Activated CD8-positive, alpha-beta T cell treated with anti-CD3 and anti-CD28 coated beads for 36 hours (primary cell): Measurements from ENCODE around the gene NLGN2. TPM values are rescaled to one million over a fixed set of nuclear protein-coding genes. Genes with fewer than 3 reads are reported as not detected.

Experiments used
- ATAC-seq: fragments of 200-7000 bp; cut with Tn5 transposase; one replicate; pipeline ENCODE4 v1.10.0; 2021; ENCODE audit warnings: mild to moderate bottlenecking, moderate library complexity
- CTCF ChIA-PET: fragments of 350-600 bp; sonication (Branson Sonifier 250); formaldehyde crosslinking; loops from one replicate; lab custom pipeline; 2021; ENCODE audit warnings: antibody characterized with exemption; lab: Charles Lee
- POLR2A ChIA-PET: fragments of 350-600 bp; sonication (Branson Sonifier 250); formaldehyde crosslinking; loops from one replicate; lab custom pipeline; 2021; ENCODE audit warnings: antibody characterized with exemption; lab: Charles Lee
- DNase-seq: peaks from one replicate; pipeline ENCODE4 v3.0.0-alpha.2; 2020
- H3K27ac Mint-ChIP-seq: one replicate; pipeline ENCODE4 v1.8.0; 2021; ENCODE audit warnings: mild to moderate bottlenecking, mixed read lengths
- H3K27me3 Mint-ChIP-seq: one replicate; pipeline ENCODE4 v1.8.0; 2021; ENCODE audit warnings: mixed read lengths
- H3K36me3 Mint-ChIP-seq: one replicate; pipeline ENCODE4 v1.8.0; 2021; ENCODE audit warnings: low read depth, mixed read lengths
- H3K4me1 Mint-ChIP-seq: one replicate; pipeline ENCODE4 v1.8.0; 2021; ENCODE audit warnings: low read depth, mixed read lengths
- H3K4me3 Mint-ChIP-seq: one replicate; pipeline ENCODE4 v1.8.0; 2021; ENCODE audit warnings: mild to moderate bottlenecking, moderate library complexity, mixed read lengths
- H3K9me3 Mint-ChIP-seq: one replicate; pipeline ENCODE4 v1.8.0; 2021; ENCODE audit warnings: mixed read lengths
- intact Hi-C: fragments of 100-400 bp; cut with micrococcal nuclease; formaldehyde crosslinking; loops from one replicate; pipeline ENCODE4 v1.10.0; 2022
- total RNA-seq, 2 experiments: library from RNA; stranded (reverse); gene quantifications; one replicate each; pipeline ENCODE4 v1.2.3, GENCODE V29; 2021
- TF ChIP-seq, protein P1 (sequence below): fragments of 200-600 bp; IDR thresholded peaks from one replicate; pipeline ENCODE4 v1.8.0; 2022; ENCODE audit warnings: antibody characterized with exemption, mild to moderate bottlenecking

Gene NLGN2
- total RNA-seq, 2 experiments from 2014 or later = 9.4 to 10.9 TPM

DNA sequence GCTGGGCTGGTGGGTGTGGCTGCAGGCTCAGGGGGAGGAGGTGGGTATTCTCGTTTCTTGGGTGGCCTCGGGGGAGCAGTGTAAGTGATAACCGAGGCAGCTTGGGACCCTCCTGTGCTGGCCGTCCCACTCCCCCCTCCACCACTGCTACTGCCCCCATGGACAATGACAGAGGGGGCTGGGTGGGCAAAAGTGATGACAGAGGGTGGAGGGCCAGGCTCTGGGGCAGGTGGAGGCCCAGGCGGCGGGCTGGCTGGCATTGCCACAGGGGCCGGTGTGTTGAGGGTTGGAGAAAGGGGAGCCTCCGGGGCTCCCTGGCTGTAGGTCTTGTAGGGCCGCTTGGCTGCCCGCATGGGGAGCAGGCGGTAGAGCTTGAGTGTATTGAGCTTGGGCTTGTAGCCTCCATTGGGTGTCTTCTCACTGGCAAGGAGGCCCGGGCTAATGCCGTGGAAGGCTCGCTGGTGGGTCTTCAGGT, 55.8 kb downstream of the NLGN2 start:
- TF ChIP-seq, protein P1, sequence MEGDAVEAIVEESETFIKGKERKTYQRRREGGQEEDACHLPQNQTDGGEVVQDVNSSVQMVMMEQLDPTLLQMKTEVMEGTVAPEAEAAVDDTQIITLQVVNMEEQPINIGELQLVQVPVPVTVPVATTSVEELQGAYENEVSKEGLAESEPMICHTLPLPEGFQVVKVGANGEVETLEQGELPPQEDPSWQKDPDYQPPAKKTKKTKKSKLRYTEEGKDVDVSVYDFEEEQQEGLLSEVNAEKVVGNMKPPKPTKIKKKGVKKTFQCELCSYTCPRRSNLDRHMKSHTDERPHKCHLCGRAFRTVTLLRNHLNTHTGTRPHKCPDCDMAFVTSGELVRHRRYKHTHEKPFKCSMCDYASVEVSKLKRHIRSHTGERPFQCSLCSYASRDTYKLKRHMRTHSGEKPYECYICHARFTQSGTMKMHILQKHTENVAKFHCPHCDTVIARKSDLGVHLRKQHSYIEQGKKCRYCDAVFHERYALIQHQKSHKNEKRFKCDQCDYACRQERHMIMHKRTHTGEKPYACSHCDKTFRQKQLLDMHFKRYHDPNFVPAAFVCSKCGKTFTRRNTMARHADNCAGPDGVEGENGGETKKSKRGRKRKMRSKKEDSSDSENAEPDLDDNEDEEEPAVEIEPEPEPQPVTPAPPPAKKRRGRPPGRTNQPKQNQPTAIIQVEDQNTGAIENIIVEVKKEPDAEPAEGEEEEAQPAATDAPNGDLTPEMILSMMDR = no peak
- H3K4me1 Mint-ChIP-seq = peaks cover 15% of the 10 kb centered on the region
- CTCF ChIA-PET = no interaction called here
- no peaks in the 10 kb centered on the region for H3K9me3 Mint-ChIP-seq
- no peak for DNase-seq
- POLR2A ChIA-PET = interaction anchor here (0.6 to 16.3 kb wide), 5 partner anchors 9 to 43 kb away, joined by 3 to 122 read pairs (median 9); partner anchors contain the start of genes POLR2A and ZBTB4
- H3K27ac Mint-ChIP-seq = no peak overlapping the region
- no peaks in the 10 kb centered on the region for H3K27me3 Mint-ChIP-seq
- peaks cover 20% of the 10 kb centered on the region for H3K36me3 Mint-ChIP-seq
- no peak overlapping the region for H3K4me3 Mint-ChIP-seq
- intact Hi-C loops = no loop called here
- no peak for ATAC-seq

DNA sequence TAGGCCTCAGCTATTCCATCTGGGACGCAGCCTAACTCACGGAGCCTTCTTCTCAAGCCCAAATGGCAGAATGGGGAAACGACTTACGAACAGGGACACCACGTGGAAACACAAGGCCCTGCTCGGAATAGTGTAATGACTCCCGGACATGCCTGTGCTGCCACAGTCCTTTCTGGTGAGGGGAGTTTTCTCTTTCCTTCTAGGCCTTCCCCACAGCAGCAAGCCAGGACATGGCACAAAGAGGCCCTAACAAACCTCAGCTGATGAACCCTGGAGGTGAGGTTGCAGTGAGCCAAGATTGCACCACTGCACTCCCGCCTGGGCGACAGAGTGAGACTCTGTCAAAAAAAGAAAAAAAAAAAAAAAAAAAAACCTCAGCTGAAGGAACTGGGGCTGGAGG, 56.4 kb downstream of the NLGN2 start:
- Mint-ChIP-seq H3K36me3 (peaks cover 18% of the 10 kb centered on the region), H3K27ac (no peak overlapping the region), H3K4me3 (no peak overlapping the region), H3K4me1 (peaks cover 20% of the 10 kb centered on the region), H3K27me3 (no peaks in the 10 kb centered on the region), H3K9me3 (no peaks in the 10 kb centered on the region)
- ATAC-seq (no peak), DNase-seq (no peak)
- intact Hi-C loops = no loop called here
- ChIA-PET CTCF (no interaction called here), POLR2A (interaction anchor here (1.0 to 16.3 kb wide), 3 partner anchors 9 to 20 kb away, joined by 3 to 122 read pairs (median 9); partner anchors contain the start of gene ZBTB4)
- TF ChIP-seq, protein P1 = no peak

DNA sequence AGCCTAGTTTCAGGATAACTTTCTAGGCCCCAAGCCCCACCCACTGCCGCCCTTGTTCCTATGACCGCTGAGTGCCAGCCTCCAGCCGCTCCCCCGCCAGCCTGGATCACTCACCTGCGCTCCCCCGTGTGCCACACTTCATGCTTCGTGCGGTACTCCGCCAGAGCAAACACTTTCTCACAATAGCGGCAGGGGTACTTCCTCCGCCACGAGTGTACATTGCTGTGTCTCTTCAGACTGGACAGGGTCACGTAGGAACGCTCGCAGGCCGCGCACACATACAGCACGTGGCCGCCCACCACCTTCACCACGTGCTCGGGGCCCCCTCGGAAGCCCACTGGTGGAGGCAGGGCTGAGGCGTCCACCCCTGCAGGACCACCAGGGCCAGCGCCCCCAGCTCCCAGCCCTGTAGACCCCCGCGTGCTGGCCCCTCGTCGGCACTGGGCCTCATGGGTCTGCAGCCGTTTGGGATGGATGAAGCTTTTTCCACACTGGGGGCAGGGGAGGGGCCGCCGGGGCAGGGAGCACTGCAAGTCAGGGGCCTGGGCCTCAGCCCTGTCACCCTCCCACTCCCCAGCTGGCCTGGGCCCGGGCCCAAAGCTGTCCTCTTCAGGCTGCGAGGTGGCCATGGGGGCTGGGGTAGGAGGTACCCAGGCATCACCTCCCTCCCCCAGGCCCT, 58.1 kb downstream of the NLGN2 start:
- TF ChIP-seq, protein P1 = no peak
- DNase-seq = no peak
- intact Hi-C loops = no loop called here
- POLR2A ChIA-PET = interaction anchor here (16.3 kb wide), 1 partner anchor 11 kb away, joined by 122 read pairs; the partner anchor contains the start of gene ZBTB4
- Mint-ChIP-seq H3K4me3 (no peak overlapping the region), H3K36me3 (peaks cover 16% of the 10 kb centered on the region), H3K9me3 (no peaks in the 10 kb centered on the region), H3K27me3 (no peaks in the 10 kb centered on the region), H3K4me1 (peaks cover 22% of the 10 kb centered on the region), H3K27ac (no peak overlapping the region)
- no peak for ATAC-seq
- CTCF ChIA-PET = interaction anchor here (2.2 kb wide), 1 partner anchor 10 kb away, joined by 8 read pairs; no protein-coding TSS in a partner anchor

DNA sequence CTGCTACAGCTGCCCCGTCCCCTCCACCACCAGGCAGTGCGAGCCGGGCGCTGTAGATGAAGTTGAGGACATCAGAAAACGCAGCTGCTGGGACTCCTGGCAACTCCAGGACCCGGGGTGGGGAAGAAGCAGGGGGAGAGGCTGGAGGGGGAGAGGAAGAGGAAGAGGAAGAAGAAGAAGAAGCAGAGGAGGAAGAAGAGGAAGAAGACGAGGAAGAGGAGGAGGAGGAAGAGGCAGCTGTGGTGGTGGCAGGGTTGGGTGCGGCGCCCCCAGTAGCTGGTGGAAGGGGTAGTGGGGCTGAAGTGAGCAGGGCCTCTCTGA, 58.6 kb downstream of the NLGN2 start:
- intact Hi-C loops = no loop called here
- Mint-ChIP-seq H3K4me3 (no peak overlapping the region), H3K36me3 (peaks cover 15% of the 10 kb centered on the region), H3K27me3 (no peaks in the 10 kb centered on the region), H3K27ac (peak overlapping the region; percentile 83), H3K4me1 (peaks cover 24% of the 10 kb centered on the region), H3K9me3 (no peaks in the 10 kb centered on the region)
- TF ChIP-seq, protein P1 = no peak
- CTCF ChIA-PET = interaction anchor here (2.2 kb wide), 1 partner anchor 10 kb away, joined by 8 read pairs; no protein-coding TSS in a partner anchor
- POLR2A ChIA-PET = interaction anchor here (0.6 to 16.3 kb wide), 3 partner anchors 11 to 20 kb away, joined by 4 to 122 read pairs (median 5); partner anchors contain the start of gene ZBTB4
- ATAC-seq (no peak), DNase-seq (no peak)
